Raji (cell line): Measurements from ENCODE around the gene ZRANB1.

Source experiments
- POLR2A ChIP-seq: IDR thresholded peaks from 2 replicates; pipeline ENCODE4 v1.6.1; 2011; ENCODE audit warnings: low read depth, low read length, control low read depth; ENCODE audit not compliant: insufficient read depth

Gene ZRANB1

DNA sequence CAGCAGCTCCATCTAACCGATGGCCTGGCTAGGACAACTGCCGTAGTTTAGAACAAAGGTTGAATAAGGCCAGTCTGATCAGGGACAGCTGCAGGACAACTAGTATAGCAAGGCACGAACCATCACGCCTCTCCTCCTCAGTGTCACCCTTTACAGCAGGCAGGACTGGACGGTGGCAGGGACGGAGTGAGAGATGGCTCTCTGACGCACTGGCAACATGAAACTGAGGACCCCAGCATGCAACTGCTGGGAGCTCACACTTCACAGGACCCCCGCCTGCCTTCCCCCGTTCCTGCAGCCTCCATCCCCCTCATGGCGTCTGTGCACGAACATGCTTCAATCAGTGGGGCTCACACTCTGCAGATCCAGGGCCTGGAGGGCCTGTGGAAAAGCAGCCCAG is 53.7 kb downstream of the ZRANB1 start:
- no peak for TF ChIP-seq POLR2A

GRCh38 chr10:124996127-124996853 is 54.4 kb downstream of the ZRANB1 start:
- no peak for TF ChIP-seq POLR2A

DNA sequence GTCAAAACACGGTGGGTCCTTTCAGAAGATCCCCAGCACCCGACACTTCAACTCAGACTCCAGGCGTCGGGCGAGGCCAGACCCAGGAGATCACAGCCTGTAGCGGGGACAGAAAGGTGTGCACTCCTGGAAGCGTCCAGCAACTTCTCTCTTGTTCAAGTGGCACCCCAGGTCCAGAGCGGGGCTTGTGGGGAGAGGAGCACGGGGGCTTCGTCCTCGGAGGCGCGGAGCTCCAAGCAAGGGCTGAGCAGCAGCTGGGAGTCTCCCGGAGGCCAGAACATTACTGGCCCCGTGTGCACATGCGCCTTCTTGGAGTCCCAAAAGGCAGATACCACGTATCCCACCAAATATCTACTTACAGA is 54.9 kb downstream of the ZRANB1 start:
- TF ChIP-seq POLR2A, result no peak

- TF ChIP-seq POLR2A, result no peak
Measured at GRCh38 chr10:124997306-124997705, 55.4 kb downstream of the ZRANB1 start.

DNA sequence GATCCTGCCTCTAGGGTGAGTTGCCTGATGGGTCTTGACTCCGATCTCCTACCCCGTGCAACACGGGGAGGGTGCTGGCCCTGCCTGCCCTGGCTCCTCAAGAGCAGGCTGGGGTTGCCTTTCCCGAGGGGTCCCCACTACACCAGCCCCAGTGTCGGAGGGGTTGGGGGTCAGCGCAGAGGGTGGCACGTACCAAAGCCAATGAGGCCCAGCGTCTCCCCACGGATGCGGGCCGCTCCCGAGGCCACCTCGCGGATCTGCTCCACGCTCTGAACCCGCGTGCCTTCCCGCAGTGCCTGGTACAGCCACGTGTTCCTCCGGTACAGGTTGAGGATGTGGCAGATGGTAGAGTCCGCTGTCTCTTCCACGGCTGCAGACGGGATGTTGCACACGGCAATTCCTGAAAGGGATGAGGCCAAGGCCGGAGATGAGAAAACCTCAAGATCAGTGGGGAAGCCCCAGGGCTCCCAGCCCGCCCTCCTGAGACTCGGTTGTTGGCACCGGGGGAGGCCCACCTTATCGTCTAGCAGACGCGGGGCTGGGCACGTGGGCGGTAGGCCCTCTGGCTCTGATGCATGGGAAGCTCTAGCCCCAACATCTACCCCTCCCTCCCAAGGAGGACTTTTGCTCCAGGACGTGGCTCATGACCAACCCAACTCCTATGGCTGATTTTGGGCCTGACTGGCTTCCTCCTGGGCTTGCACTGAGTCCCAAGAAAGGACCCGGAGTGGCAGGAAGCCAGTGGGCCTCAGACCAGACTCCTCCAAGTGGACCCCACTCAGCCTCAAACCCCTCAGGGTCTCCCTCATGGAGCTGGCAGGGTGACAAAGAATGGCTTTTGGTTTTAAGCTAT is 56.1 kb downstream of the ZRANB1 start:
- TF ChIP-seq POLR2A, result no peak

GRCh38 chr10:124998624-124999291 is 56.8 kb downstream of the ZRANB1 start:
- TF ChIP-seq POLR2A, result no peak

GRCh38 chr10:124999433-125000365 is 57.8 kb downstream of the ZRANB1 start:
- TF ChIP-seq POLR2A, result no peak

- TF ChIP-seq POLR2A, result no peak
Measured at GRCh38 chr10:125000366-125001312, 58.7 kb downstream of the ZRANB1 start.

DNA sequence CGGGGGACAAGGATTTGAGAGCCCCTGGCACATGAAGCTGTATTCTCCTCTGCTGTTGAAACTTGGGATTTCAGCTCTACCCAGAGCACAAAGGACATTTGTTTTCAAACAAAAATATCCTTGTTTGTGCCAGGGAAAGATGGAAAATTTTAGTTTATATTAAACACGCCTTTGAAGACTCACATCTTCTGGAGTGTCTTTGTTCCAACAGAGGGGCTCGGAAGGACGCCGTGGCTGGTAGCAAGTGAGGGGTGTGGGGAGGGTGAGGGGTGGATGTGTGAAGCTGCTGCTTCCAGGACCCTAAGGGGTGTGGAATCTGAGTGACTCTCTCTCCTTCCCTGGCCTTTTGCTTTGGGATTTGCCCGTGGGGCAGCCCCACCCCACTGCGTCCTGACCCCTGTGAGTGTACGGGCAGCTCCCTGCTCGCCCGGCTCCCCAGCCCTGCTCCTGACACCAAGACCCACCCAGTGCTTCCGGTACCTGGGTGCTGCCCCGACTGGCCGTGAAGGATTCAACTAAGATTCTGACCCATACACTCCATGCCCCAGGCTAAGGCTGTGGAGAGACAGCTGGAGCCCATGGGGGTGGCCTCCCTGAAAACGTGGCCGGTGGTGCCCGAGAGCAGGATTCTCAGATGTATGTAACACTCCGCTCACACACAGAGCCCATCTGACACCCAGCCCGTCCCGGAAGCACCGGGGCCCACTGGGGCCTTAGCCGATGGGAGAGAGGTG is 59.6 kb downstream of the ZRANB1 start:
- TF ChIP-seq POLR2A, result no peak

- no peak for TF ChIP-seq POLR2A
Measured at GRCh38 chr10:125002047-125002422, 60.1 kb downstream of the ZRANB1 start.

- TF ChIP-seq POLR2A, result no peak
Measured at GRCh38 chr10:125002423-125003145, 60.7 kb downstream of the ZRANB1 start.

DNA sequence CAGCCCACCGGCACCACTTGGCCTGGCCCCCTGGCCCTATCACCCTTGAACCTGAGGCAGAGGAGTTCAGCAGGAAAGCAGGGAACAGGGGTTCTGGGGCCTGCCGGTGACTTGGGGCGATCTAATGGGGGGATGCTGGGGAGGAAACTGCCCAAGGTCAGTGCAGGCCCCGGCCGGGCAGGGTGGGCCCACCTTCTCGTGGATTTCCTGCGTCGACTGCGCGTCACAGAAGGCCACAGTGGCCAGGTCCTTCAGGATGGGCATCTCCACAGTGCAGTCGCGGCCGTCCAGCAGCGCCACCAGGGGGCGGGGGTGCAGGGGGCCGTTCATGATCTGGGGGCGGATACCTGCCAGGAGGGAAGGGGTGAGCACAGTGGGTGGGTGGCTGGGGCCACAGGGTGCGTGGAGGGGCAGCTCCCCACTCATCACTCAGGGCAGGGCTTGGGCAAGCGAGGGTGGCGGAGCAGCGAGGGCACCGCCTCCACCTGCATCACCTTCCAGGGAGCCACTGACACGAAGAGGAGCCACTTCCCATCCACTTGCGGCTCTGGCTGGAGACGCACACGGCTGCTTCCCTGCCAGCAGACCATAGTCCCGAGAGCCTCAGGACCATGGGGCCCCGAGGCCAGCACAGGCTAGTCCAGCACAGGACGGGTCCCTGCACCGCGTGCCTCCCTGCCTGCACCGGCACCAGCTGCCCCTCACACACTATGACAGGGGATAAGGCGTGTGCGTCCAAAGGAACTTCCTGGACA is 61.4 kb downstream of the ZRANB1 start:
- no peak for TF ChIP-seq POLR2A

DNA sequence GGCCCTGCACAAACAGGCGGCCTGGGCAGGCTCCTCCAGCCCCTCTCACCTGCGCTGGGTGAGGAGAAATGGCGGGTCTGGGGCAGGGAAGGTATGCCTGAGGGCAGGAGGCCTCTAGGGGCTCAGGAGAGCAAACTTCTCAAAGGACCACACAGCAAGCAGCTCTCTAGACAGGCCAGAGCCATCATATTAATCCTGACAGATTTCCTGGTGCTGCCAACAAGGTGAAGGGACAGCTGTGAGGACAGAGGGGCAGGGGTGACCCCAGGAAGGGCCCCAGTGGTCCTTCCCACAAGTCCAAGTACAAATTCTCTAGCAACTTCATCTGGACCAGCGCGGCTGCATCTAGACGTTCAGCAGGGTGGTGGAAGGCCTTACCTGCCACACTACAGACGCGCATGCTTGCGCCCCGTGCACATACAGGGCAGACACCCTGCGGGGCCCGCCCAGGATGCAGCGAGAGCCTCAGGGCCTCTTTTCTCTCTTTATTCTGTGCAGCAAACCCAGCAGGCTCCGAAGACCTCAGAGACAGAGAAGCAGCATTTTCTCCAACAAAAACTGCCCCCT is 62.1 kb downstream of the ZRANB1 start:
- no peak for TF ChIP-seq POLR2A
